ENCODE measurements around the gene TCEAL1. TPM values are rescaled to one million over a fixed set of nuclear protein-coding genes. Genes with fewer than 3 reads are reported as not detected.
"Not testable (repeated sequence)": the region's sequence is repeated elsewhere in the genome, so short reads cannot be mapped to it uniquely, and the experiment has no call there.

The TCEAL1 gene
- total RNA-seq, 2 experiments from 2014 or later: 5.9 to 8.7 TPM

DNA sequence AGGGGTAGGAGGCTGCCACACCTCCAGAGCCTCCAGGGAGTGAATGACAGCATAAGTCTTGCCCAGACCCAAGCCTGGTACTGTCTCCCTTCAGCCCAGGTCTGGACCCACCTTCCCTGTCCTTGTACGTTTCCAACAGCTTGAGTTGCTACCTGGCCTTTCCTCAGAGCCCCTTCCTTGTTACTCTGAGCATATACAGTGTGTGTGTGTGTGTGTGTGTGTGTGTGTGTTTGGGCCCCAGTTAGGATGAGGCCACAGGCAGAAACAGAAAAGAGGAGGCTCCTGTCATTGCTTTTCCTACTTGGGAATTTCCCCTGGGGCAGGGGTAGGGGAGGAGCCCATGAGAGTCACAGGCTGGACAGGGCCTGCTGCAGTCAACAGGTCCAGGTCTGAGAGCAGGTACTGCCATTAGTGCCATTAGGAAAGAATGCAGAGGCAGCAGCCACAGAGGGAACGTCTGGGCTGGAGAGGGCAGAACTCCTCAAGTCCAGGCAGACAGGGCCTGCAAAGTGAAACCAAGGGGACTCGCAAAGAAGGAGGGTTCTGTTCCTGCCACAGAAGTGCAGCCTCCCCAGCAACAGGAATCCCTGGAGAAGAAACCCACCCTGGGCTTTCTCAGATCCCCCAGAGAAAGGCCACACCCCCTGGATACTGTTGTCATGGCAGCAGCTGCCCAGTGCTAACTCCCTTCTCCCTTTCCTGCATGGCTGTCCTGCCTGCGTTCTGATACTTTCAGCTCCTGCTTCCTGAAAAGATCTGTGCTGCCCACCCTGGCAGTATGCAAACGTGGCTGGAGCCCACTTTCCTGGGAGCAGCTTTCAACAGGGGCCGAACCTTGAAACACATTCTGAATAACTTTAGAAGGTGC lies 9.9 kb downstream of the TCEAL1 start:
- H3K27ac Mint-ChIP-seq; DNase-seq; ATAC-seq; H3K27me3 Mint-ChIP-seq; H3K9me3 Mint-ChIP-seq (ENCODE audit: low read depth); POLR2A ChIA-PET; CTCF ChIA-PET; H3K36me3 Mint-ChIP-seq (ENCODE audit: low read depth); H3K4me1 Mint-ChIP-seq; intact Hi-C loops (cut with DNase I, micrococcal nuclease); H3K4me3 Mint-ChIP-seq: not testable (repeated sequence)

- ChIA-PET POLR2A (no interaction called here), CTCF (no interaction called here)
- no peak for DNase-seq
- no peaks in the 10 kb centered on the region for H3K9me3 Mint-ChIP-seq (ENCODE audit: low read depth)
- peaks cover 3% of the 10 kb centered on the region for H3K27me3 Mint-ChIP-seq
- intact Hi-C loops (cut with DNase I, micrococcal nuclease): no loop called here
- no peak overlapping the region for H3K27ac Mint-ChIP-seq
- no peaks in the 10 kb centered on the region for H3K36me3 Mint-ChIP-seq (ENCODE audit: low read depth)
- ATAC-seq: no peak
- H3K4me1 Mint-ChIP-seq: no peaks in the 10 kb centered on the region
- no peak overlapping the region for H3K4me3 Mint-ChIP-seq
These were observed 11.8 kb downstream of the TCEAL1 start for GRCh38 chrX:103640401-103641155.

- Mint-ChIP-seq H3K4me1 (no peaks in the 10 kb centered on the region), H3K4me3 (no peak overlapping the region), H3K9me3 (ENCODE audit: low read depth) (no peaks in the 10 kb centered on the region), H3K36me3 (ENCODE audit: low read depth) (no peaks in the 10 kb centered on the region), H3K27ac (no peak overlapping the region), H3K27me3 (peaks cover 3% of the 10 kb centered on the region)
- DNase-seq (no peak), ATAC-seq (no peak)
- CTCF ChIA-PET: no interaction called here
- intact Hi-C loops (cut with DNase I, micrococcal nuclease): no loop called here
- POLR2A ChIA-PET: no interaction called here
These were observed 15.3 kb downstream of the TCEAL1 start for GRCh38 chrX:103644125-103644524.

- no peak for ATAC-seq
- no peaks in the 10 kb centered on the region for H3K36me3 Mint-ChIP-seq (ENCODE audit: low read depth)
- no peaks in the 10 kb centered on the region for H3K4me1 Mint-ChIP-seq
- H3K27ac Mint-ChIP-seq: no peak overlapping the region
- DNase-seq: no peak
- CTCF ChIA-PET: no interaction called here
- intact Hi-C loops (cut with DNase I, micrococcal nuclease): no loop called here
- H3K9me3 Mint-ChIP-seq (ENCODE audit: low read depth): no peaks in the 10 kb centered on the region
- H3K4me3 Mint-ChIP-seq: no peak overlapping the region
- POLR2A ChIA-PET: no interaction called here
- H3K27me3 Mint-ChIP-seq: peaks cover 3% of the 10 kb centered on the region
These were observed 18.9 kb downstream of the TCEAL1 start for GRCh38 chrX:103647630-103648029.

- Mint-ChIP-seq H3K27ac (no peak overlapping the region), H3K27me3 (no peaks in the 10 kb centered on the region), H3K36me3 (ENCODE audit: low read depth) (no peaks in the 10 kb centered on the region), H3K4me3 (no peak overlapping the region), H3K4me1 (peaks cover 2% of the 10 kb centered on the region), H3K9me3 (ENCODE audit: low read depth) (no peaks in the 10 kb centered on the region)
- ATAC-seq (no peak), DNase-seq (no peak)
- POLR2A ChIA-PET: no interaction called here
- CTCF ChIA-PET: no interaction called here
- intact Hi-C loops (cut with DNase I, micrococcal nuclease): no loop called here
These were observed 22.5 kb downstream of the TCEAL1 start for GRCh38 chrX:103651151-103651773.

DNA sequence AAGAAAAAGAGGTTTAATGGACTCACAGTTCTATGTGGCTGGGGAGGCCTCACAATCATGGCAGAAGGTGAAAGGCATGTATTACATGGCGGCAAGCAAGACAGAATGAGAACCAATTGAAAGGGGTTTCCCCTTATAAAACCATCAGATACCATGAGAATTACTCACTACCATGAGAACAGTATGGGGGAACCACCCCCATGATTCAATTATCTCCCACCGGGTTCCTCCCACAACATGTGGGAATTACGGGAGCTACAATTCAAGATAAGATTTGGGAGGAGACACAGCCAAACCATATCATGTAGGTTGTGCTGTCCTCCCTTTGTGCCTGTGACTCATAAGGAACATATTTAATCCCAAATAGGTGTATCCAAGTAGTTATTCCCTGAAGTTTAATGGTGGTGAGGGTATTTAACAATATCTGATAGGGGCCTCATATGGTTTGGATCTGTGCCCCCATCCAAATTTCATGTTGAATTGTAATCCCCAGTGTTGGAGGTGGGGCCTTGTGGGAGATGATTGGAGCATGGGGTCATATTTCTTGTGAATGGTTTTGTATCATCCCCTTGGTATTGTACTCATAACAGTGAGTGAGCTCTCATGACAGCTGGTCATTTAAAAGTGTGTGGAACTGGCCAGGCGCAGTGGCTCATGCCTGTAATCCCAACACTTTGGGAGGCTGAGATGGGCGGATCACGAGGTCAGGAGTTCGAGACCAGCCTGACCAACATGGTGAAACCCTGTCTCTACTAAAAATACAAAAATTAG lies 26.6 kb downstream of the TCEAL1 start:
- CTCF ChIA-PET, POLR2A ChIA-PET, ATAC-seq: not testable (repeated sequence)

DNA sequence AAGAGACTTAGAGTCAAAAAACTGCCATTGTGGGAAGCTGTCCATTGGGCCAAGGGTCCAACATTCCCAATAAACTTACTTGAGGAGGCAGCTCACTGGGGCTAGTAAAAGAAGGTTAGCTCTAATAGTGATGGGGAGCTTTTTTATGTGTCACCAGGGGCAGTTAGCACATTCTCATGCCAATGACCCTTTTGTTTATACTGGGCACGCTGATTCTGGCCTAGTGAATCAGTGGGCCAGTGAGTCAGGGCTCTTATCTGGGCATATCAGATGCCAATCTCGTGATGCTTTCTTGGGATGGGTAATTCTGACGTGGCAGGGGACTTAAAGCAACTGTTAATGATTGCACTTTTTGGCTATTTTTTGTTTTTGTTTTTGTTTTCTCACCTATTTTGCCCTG lies 27.8 kb downstream of the TCEAL1 start:
- no peaks in the 10 kb centered on the region for H3K27me3 Mint-ChIP-seq
- H3K4me1 Mint-ChIP-seq: peaks cover 6% of the 10 kb centered on the region
- no peak overlapping the region for H3K4me3 Mint-ChIP-seq
- ATAC-seq (no peak), DNase-seq (no peak)
- no peak overlapping the region for H3K27ac Mint-ChIP-seq
- H3K9me3 Mint-ChIP-seq (ENCODE audit: low read depth): no peaks in the 10 kb centered on the region
- no peaks in the 10 kb centered on the region for H3K36me3 Mint-ChIP-seq (ENCODE audit: low read depth)
- POLR2A ChIA-PET: no interaction called here
- CTCF ChIA-PET: interaction anchor here (0.7 kb wide), 1 partner anchor 198 kb away, joined by 3 read pairs; no protein-coding TSS in a partner anchor
- intact Hi-C loops (cut with DNase I, micrococcal nuclease): no loop called here

More for the DNA sequence above, 26.6 kb downstream of the TCEAL1 start:
- H3K27me3 Mint-ChIP-seq; H3K9me3 Mint-ChIP-seq (ENCODE audit: low read depth); H3K4me3 Mint-ChIP-seq; DNase-seq; H3K36me3 Mint-ChIP-seq (ENCODE audit: low read depth); H3K4me1 Mint-ChIP-seq; H3K27ac Mint-ChIP-seq; intact Hi-C loops (cut with DNase I, micrococcal nuclease): not testable (repeated sequence)

GRCh38 chrX:103657066-103657465 lies 28.3 kb downstream of the TCEAL1 start:
- H3K27me3 Mint-ChIP-seq; POLR2A ChIA-PET; intact Hi-C loops (cut with DNase I, micrococcal nuclease); H3K9me3 Mint-ChIP-seq (ENCODE audit: low read depth); ATAC-seq; H3K4me3 Mint-ChIP-seq; H3K36me3 Mint-ChIP-seq (ENCODE audit: low read depth); H3K27ac Mint-ChIP-seq; DNase-seq; H3K4me1 Mint-ChIP-seq: not testable (repeated sequence)
- CTCF ChIA-PET: interaction anchor here (0.9 kb wide), 1 partner anchor 123 kb away, joined by 3 read pairs; no protein-coding TSS in a partner anchor

- no peaks in the 10 kb centered on the region for H3K9me3 Mint-ChIP-seq (ENCODE audit: low read depth)
- H3K27ac Mint-ChIP-seq: no peak overlapping the region
- ChIA-PET POLR2A (no interaction called here), CTCF (no interaction called here)
- DNase-seq (no peak), ATAC-seq (no peak)
- H3K4me3 Mint-ChIP-seq: no peak overlapping the region
- H3K36me3 Mint-ChIP-seq (ENCODE audit: low read depth): no peaks in the 10 kb centered on the region
- no peaks in the 10 kb centered on the region for H3K27me3 Mint-ChIP-seq
- peaks cover 6% of the 10 kb centered on the region for H3K4me1 Mint-ChIP-seq
- intact Hi-C loops (cut with DNase I, micrococcal nuclease): no loop called here
These were observed 30.1 kb downstream of the TCEAL1 start for GRCh38 chrX:103658681-103659433.

DNA sequence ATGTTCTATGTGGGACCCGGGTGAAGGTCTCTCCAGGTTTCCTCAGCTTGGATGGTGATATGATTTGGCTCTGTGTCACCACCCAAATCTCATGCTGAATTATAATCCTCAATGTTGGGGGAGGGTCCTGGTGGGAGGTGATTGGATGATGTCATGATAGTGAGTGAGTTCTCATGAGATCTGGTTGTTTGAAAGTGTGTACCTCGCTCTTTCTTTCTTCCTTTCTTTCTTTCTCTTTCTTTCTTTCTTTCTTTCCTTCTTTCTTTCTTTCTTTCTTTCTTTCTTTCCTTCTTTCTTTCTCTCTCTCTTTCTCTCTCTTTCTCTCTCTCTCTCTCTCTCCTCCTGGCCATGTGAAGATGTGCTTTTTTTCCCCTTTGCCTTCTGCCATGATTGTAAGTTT lies 30.7 kb downstream of the TCEAL1 start:
- ATAC-seq; intact Hi-C loops (cut with DNase I, micrococcal nuclease); H3K27ac Mint-ChIP-seq; H3K4me3 Mint-ChIP-seq; DNase-seq; CTCF ChIA-PET; H3K9me3 Mint-ChIP-seq (ENCODE audit: low read depth); H3K4me1 Mint-ChIP-seq; H3K27me3 Mint-ChIP-seq; POLR2A ChIA-PET; H3K36me3 Mint-ChIP-seq (ENCODE audit: low read depth): not testable (repeated sequence)

Measured in activated CD4-positive, alpha-beta T cell treated with anti-CD3 and anti-CD28 coated beads for 36 hours (primary cell).